ENCODE data around the gene CH25H. TPM values are rescaled to one million over a fixed set of nuclear protein-coding genes. Genes with fewer than 3 reads are reported as not detected.

Gene CH25H
- total RNA-seq, 1 experiment from 2014 or later: 0.22 TPM

GRCh38 chr10:89241026-89241425, 33.9 kb upstream of the CH25H start:
- DNase-seq: no peak
- Histone ChIP-seq H3K4me3 (no peak overlapping the region), H3K27ac (no peak overlapping the region), H3K4me1 (peaks cover 6% of the 10 kb centered on the region), H3K36me3 (no peaks in the 10 kb centered on the region), H3K27me3 (no peaks in the 10 kb centered on the region), H3K9me3 (replicated peaks) (no peaks in the 10 kb centered on the region)

GRCh38 chr10:89240519-89240918, 33.4 kb upstream of the CH25H start:
- H3K9me3 ChIP-seq (replicated peaks): no peaks in the 10 kb centered on the region

GRCh38 chr10:89238956-89239644, 32.0 kb upstream of the CH25H start:
- no peaks in the 10 kb centered on the region for H3K9me3 ChIP-seq (replicated peaks)
- peaks cover 6% of the 10 kb centered on the region for H3K4me1 ChIP-seq
- H3K27me3 ChIP-seq: no peaks in the 10 kb centered on the region
- no peak overlapping the region for H3K27ac ChIP-seq
- DNase-seq: no peak
- no peaks in the 10 kb centered on the region for H3K36me3 ChIP-seq
- no peak overlapping the region for H3K4me3 ChIP-seq

More at GRCh38 chr10:89240519-89240918, 33.4 kb upstream of the CH25H start:
- Histone ChIP-seq H3K4me1 (peaks cover 6% of the 10 kb centered on the region), H3K27ac (no peak overlapping the region), H3K36me3 (no peaks in the 10 kb centered on the region), H3K4me3 (no peak overlapping the region), H3K27me3 (no peaks in the 10 kb centered on the region)
- DNase-seq: no peak

GRCh38 chr10:89237849-89238248, 30.7 kb upstream of the CH25H start:
- peaks cover 6% of the 10 kb centered on the region for H3K4me1 ChIP-seq
- DNase-seq: no peak
- H3K27ac ChIP-seq: no peak overlapping the region
- no peaks in the 10 kb centered on the region for H3K27me3 ChIP-seq
- no peak overlapping the region for H3K4me3 ChIP-seq
- no peaks in the 10 kb centered on the region for H3K9me3 ChIP-seq (replicated peaks)
- no peaks in the 10 kb centered on the region for H3K36me3 ChIP-seq

DNA sequence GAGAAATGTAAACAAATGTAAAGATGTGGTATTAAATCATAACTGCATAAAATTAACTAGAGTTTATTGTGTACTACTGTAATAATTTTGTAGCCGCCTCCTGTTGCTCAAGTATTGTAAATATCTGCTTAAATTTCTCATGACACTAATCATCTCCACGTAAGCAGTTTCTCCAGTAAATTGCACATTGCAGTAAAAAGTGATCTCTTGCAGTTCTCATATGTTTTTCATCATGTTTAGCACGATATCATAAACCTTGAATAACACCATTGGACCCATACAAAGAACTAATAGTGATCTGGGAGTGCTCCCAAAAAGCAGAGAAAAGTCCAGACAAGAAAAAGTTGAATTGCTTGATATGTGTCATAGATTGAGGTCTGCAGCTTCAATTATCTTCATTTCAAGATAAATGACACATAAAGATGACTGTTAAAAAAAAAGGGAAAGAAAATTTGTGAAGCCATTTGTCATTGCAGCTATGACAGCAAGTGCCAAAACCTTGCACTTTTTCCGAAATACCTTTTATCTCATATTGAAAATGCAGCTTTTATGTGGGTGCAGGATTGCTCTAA, 29.2 kb upstream of the CH25H start:
- Histone ChIP-seq H3K27ac (no peak overlapping the region), H3K4me3 (no peak overlapping the region), H3K4me1 (no peaks in the 10 kb centered on the region), H3K9me3 (replicated peaks) (no peaks in the 10 kb centered on the region), H3K27me3 (no peaks in the 10 kb centered on the region), H3K36me3 (no peaks in the 10 kb centered on the region)
- no peak for DNase-seq

- no peak overlapping the region for H3K4me3 ChIP-seq
- no peaks in the 10 kb centered on the region for H3K9me3 ChIP-seq (replicated peaks)
- H3K4me1 ChIP-seq: no peaks in the 10 kb centered on the region
- H3K27me3 ChIP-seq: no peaks in the 10 kb centered on the region
- H3K27ac ChIP-seq: no peak overlapping the region
- H3K36me3 ChIP-seq: no peaks in the 10 kb centered on the region
- DNase-seq: no peak
Observed at GRCh38 chr10:89235073-89235798, 28.1 kb upstream of the CH25H start.

GRCh38 chr10:89233033-89233432, 25.9 kb upstream of the CH25H start:
- no peaks in the 10 kb centered on the region for H3K9me3 ChIP-seq (replicated peaks)
- no peak overlapping the region for H3K4me3 ChIP-seq
- no peak overlapping the region for H3K27ac ChIP-seq
- no peak for DNase-seq
- H3K4me1 ChIP-seq: no peaks in the 10 kb centered on the region
- H3K36me3 ChIP-seq: no peaks in the 10 kb centered on the region
- H3K27me3 ChIP-seq: no peaks in the 10 kb centered on the region

GRCh38 chr10:89228962-89229361, 21.8 kb upstream of the CH25H start:
- H3K36me3 ChIP-seq: no peaks in the 10 kb centered on the region
- DNase-seq: no peak
- H3K9me3 ChIP-seq (replicated peaks): no peaks in the 10 kb centered on the region
- H3K27me3 ChIP-seq: no peaks in the 10 kb centered on the region
- no peak overlapping the region for H3K4me3 ChIP-seq
- H3K4me1 ChIP-seq: no peaks in the 10 kb centered on the region
- no peak overlapping the region for H3K27ac ChIP-seq

- Histone ChIP-seq H3K4me1 (no peaks in the 10 kb centered on the region), H3K27me3 (no peaks in the 10 kb centered on the region), H3K27ac (no peak overlapping the region), H3K9me3 (replicated peaks) (no peaks in the 10 kb centered on the region), H3K36me3 (no peaks in the 10 kb centered on the region), H3K4me3 (no peak overlapping the region)
- no peak for DNase-seq
Observed at GRCh38 chr10:89228146-89228545, 21.0 kb upstream of the CH25H start.

DNA sequence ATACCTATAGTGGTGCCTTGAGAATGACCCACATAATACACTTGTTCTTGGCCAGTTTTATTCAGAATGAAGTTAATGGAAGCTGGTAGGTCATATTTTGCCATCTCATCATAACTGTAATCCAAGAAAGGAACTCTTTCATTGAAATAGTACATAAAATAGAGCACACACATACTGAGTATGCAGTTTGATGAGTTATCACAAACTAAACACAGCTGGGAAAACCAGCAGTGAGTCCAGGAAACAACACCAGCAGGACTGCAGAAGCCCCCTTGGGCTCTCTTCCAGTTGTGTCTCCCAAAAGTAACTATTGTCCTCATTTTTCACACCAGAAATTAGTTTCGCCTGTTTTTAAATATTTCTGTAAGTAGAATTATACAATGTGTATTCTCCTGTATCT, 19.8 kb upstream of the CH25H start:
- no peak overlapping the region for H3K27ac ChIP-seq
- H3K36me3 ChIP-seq: no peaks in the 10 kb centered on the region
- H3K4me1 ChIP-seq: no peaks in the 10 kb centered on the region
- no peaks in the 10 kb centered on the region for H3K27me3 ChIP-seq
- no peaks in the 10 kb centered on the region for H3K9me3 ChIP-seq (replicated peaks)
- DNase-seq: no peak
- H3K4me3 ChIP-seq: no peak overlapping the region

GRCh38 chr10:89224739-89225443, 17.8 kb upstream of the CH25H start:
- no peak overlapping the region for H3K27ac ChIP-seq
- H3K36me3 ChIP-seq: no peaks in the 10 kb centered on the region
- no peak overlapping the region for H3K4me3 ChIP-seq

GRCh38 chr10:89221919-89222318, 14.8 kb upstream of the CH25H start:
- no peak for DNase-seq
- Histone ChIP-seq H3K27ac (no peak overlapping the region), H3K9me3 (replicated peaks) (no peaks in the 10 kb centered on the region), H3K36me3 (no peaks in the 10 kb centered on the region), H3K27me3 (no peaks in the 10 kb centered on the region), H3K4me1 (peaks cover 5% of the 10 kb centered on the region; the same call in 1 of the 2 replicates), H3K4me3 (no peak overlapping the region)

More at GRCh38 chr10:89224739-89225443, 17.8 kb upstream of the CH25H start:
- no peaks in the 10 kb centered on the region for H3K9me3 ChIP-seq (replicated peaks)
- no peak for DNase-seq
- H3K4me1 ChIP-seq: no peaks in the 10 kb centered on the region
- no peaks in the 10 kb centered on the region for H3K27me3 ChIP-seq

DNA sequence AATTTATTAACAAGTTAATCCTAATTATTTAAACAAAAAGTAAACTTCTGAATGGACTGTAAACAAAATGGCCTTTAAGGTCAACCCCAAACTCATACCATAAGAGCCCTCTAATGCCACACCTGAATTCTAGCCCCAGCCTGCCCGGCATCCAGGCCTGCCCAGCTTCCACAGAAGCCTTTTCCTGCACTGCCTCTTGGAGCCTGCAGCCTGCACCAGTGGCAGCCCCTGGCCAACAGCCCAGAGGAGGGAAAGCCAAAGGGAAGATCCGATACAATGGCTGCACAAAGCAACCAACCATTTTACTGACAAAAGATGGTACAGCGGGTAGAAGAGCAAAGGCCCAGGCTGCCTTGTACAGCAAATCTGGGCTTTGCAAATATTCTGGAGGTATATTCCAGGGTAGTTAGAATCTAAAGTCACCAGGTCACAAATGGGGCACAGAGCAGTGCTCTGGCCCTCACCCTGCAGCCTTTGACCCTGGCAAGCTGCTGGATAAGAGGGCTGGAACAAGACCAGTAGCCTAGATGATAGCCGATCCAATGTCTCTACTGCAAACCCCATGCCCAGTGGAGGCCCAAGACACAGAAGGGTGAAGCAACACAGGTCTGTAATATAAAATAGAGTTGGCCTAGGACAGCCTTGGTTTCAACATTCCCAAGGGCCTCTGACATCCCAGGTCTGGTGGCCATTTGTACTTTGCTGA, 12.5 kb upstream of the CH25H start:
- Histone ChIP-seq H3K27ac (no peak overlapping the region), H3K27me3 (no peaks in the 10 kb centered on the region)
- no peak for DNase-seq

More for the DNA sequence above, 12.5 kb upstream of the CH25H start:
- no peak overlapping the region for H3K4me3 ChIP-seq
- no peaks in the 10 kb centered on the region for H3K36me3 ChIP-seq
- H3K4me1 ChIP-seq: peaks cover 5% of the 10 kb centered on the region; the same call in 1 of the 2 replicates
- no peaks in the 10 kb centered on the region for H3K9me3 ChIP-seq (replicated peaks)
